ENCODE measurements around the gene SENP7. TPM values are rescaled to one million over a fixed set of nuclear protein-coding genes. Genes with fewer than 3 reads are reported as not detected.
A peak's percentile ranks its signal among the peaks of the same experiment; 100 is the strongest.

SENP7 gene
- total and polyA plus RNA-seq, 2 donors from 2014 or later: 5.4 to 28.7 TPM

- peak in 2 of 5 donors; percentile 42 to 61 for DNase-seq
- no peak for FAIRE-seq
- Histone ChIP-seq H3K36me3 (ENCODE audit: control insufficient read depth in 2 of 3, insufficient read depth in 3 of 3, low read length in 3 of 3) (no peaks in the 10 kb centered on the region), H3K4me1 (ENCODE audit: control insufficient read depth in 2 of 3, insufficient read depth in 2 of 3, low read depth in 1 of 3, low read length in 3 of 3) (peaks cover 0 to 3% (median 0%) of the 10 kb centered on the region in 3 donors), H3K4me3 (ENCODE audit: low read length in 3 of 3) (peak overlapping the region in 2 of 3 donors; percentile 49 to 72), H3K27ac (ENCODE audit: low read depth in 2 of 2, low read length in 2 of 2) (no peak overlapping the region), H3K27me3 (ENCODE audit: control insufficient read depth, insufficient read depth, low read length) (no peaks in the 10 kb centered on the region), H3K9ac (ENCODE audit: low read length in 3 of 3) (no peak overlapping the region), H3K9me3 (ENCODE audit: control insufficient read depth in 2 of 3, insufficient read depth in 1 of 3, low read length in 3 of 3) (no peaks in the 10 kb centered on the region)
- intact Hi-C loops (cut with DNase I): no loop called here
- no peak for TF ChIP-seq CTCF (IDR thresholded peaks at IDR 0.05; ENCODE audit: borderline replicate concordance, extremely low read depth, insufficient read depth)
Measured at GRCh38 chr3:101466465-101467309, 46.3 kb downstream of the SENP7 start.

- no peak for FAIRE-seq
- intact Hi-C loops (cut with DNase I): no loop called here
- no peaks in the 10 kb centered on the region for H3K9me3 ChIP-seq (ENCODE audit: control insufficient read depth in 2 of 3, insufficient read depth in 1 of 3, low read length in 3 of 3)
- no peaks in the 10 kb centered on the region for H3K36me3 ChIP-seq (ENCODE audit: control insufficient read depth in 2 of 3, insufficient read depth in 3 of 3, low read length in 3 of 3)
- no peak overlapping the region for H3K9ac ChIP-seq (ENCODE audit: low read length in 3 of 3)
- no peak for DNase-seq
- H3K4me3 ChIP-seq (ENCODE audit: low read length in 3 of 3): no peak overlapping the region
- no peak for TF ChIP-seq CTCF (IDR thresholded peaks at IDR 0.05; ENCODE audit: borderline replicate concordance, extremely low read depth, insufficient read depth)
- H3K27ac ChIP-seq (ENCODE audit: low read depth in 2 of 2, low read length in 2 of 2): no peak overlapping the region
- H3K4me1 ChIP-seq (ENCODE audit: control insufficient read depth in 2 of 3, insufficient read depth in 2 of 3, low read depth in 1 of 3, low read length in 3 of 3): peaks cover 0 to 3% (median 0%) of the 10 kb centered on the region in 3 donors
- H3K27me3 ChIP-seq (ENCODE audit: control insufficient read depth, insufficient read depth, low read length): no peaks in the 10 kb centered on the region
Measured at GRCh38 chr3:101464235-101464634, 48.8 kb downstream of the SENP7 start.

- no peak for FAIRE-seq
- H3K4me1 ChIP-seq (ENCODE audit: control insufficient read depth in 2 of 3, insufficient read depth in 2 of 3, low read depth in 1 of 3, low read length in 3 of 3): no peaks in the 10 kb centered on the region
- TF ChIP-seq CTCF (IDR thresholded peaks at IDR 0.05; ENCODE audit: borderline replicate concordance, extremely low read depth, insufficient read depth): no peak
Measured at GRCh38 chr3:101461451-101461850, 51.6 kb downstream of the SENP7 start.

More at GRCh38 chr3:101461451-101461850, 51.6 kb downstream of the SENP7 start:
- no peak overlapping the region for H3K27ac ChIP-seq (ENCODE audit: low read depth in 2 of 2, low read length in 2 of 2)
- no peaks in the 10 kb centered on the region for H3K27me3 ChIP-seq (ENCODE audit: control insufficient read depth, insufficient read depth, low read length)
- no peaks in the 10 kb centered on the region for H3K9me3 ChIP-seq (ENCODE audit: control insufficient read depth in 2 of 3, insufficient read depth in 1 of 3, low read length in 3 of 3)
- intact Hi-C loops (cut with DNase I): no loop called here
- no peak for DNase-seq
- no peak overlapping the region for H3K9ac ChIP-seq (ENCODE audit: low read length in 3 of 3)
- no peak overlapping the region for H3K4me3 ChIP-seq (ENCODE audit: low read length in 3 of 3)
- H3K36me3 ChIP-seq (ENCODE audit: control insufficient read depth in 2 of 3, insufficient read depth in 3 of 3, low read length in 3 of 3): peaks cover 0 to 2% (median 0%) of the 10 kb centered on the region in 3 donors

Measured in kidney (tissue), 14 donors.